Measurements from ENCODE around the gene KRTAP10-12. TPM values are rescaled to one million over a fixed set of nuclear protein-coding genes. Genes with fewer than 3 reads are reported as not detected.

Gene KRTAP10-12
- total RNA-seq, 1 donor from 2014 or later = not detected

DNA sequence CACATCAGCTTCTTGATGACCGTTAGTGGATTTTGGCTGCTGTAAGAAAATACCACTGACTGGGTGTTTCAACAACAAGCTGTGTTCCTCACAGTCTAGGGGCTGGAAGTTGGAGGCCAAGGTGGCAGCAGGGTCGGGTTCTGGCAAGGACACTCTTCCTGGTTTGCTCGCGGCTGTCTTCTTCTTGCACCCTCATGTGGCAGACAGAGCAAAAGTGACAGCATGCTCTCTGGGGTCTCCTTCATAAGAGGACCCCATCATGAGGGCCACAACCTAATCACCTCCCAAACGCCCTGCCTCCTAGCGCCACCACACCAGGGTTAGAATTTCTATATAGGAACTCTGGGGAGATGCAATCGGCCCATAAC lies 33.0 kb downstream of the KRTAP10-12 start:
- Histone ChIP-seq H3K9ac (ENCODE audit: low read length) (no peak overlapping the region), H2AFZ (ENCODE audit: low read depth, low read length) (no peak overlapping the region), H3K27me3 (ENCODE audit: insufficient read depth, low read length) (peaks cover 5% of the 10 kb centered on the region), H3K4me3 (ENCODE audit: insufficient read depth, low read depth, low read length) (no peak overlapping the region), H3K27ac (ENCODE audit: low read depth, low read length) (no peak overlapping the region), H3K36me3 (ENCODE audit: insufficient read depth, low read length) (no peaks in the 10 kb centered on the region), H3K4me1 (ENCODE audit: insufficient read depth, low read length) (no peaks in the 10 kb centered on the region), H3K4me2 (ENCODE audit: low read length) (no peak overlapping the region), H3K79me2 (ENCODE audit: insufficient read depth, low read length) (no peaks in the 10 kb centered on the region), H3K9me3 (ENCODE audit: insufficient read depth, low read depth, low read length) (peaks cover 5% of the 10 kb centered on the region), H4K20me1 (ENCODE audit: insufficient read depth, low read length) (no peaks in the 10 kb centered on the region)
- Mint-ChIP-seq H3K27ac (ENCODE audit: unreplicated experiment) (no peak overlapping the region), H3K4me1 (ENCODE audit: low read depth, unreplicated experiment) (peaks cover 2% of the 10 kb centered on the region), H3K27me3 (ENCODE audit: low read depth, unreplicated experiment) (peaks cover 63% of the 10 kb centered on the region), H3K9me3 (ENCODE audit: unreplicated experiment) (peaks cover 3% of the 10 kb centered on the region), H3K4me3 (ENCODE audit: unreplicated experiment) (no peak overlapping the region), H3K36me3 (ENCODE audit: low read depth, unreplicated experiment) (no peaks in the 10 kb centered on the region)
- DNase-seq (ENCODE audit: low read depth) = no peak
- no peak for TF ChIP-seq EZH2 (IDR thresholded peaks at IDR 0.05; ENCODE audit: insufficient read depth, low read length)
- TF ChIP-seq, protein P1, sequence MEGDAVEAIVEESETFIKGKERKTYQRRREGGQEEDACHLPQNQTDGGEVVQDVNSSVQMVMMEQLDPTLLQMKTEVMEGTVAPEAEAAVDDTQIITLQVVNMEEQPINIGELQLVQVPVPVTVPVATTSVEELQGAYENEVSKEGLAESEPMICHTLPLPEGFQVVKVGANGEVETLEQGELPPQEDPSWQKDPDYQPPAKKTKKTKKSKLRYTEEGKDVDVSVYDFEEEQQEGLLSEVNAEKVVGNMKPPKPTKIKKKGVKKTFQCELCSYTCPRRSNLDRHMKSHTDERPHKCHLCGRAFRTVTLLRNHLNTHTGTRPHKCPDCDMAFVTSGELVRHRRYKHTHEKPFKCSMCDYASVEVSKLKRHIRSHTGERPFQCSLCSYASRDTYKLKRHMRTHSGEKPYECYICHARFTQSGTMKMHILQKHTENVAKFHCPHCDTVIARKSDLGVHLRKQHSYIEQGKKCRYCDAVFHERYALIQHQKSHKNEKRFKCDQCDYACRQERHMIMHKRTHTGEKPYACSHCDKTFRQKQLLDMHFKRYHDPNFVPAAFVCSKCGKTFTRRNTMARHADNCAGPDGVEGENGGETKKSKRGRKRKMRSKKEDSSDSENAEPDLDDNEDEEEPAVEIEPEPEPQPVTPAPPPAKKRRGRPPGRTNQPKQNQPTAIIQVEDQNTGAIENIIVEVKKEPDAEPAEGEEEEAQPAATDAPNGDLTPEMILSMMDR (IDR thresholded peaks at IDR 0.05; ENCODE audit: insufficient read depth, low read depth, low read length) = no peak
- no peak for FAIRE-seq

- H3K9me3 ChIP-seq (ENCODE audit: insufficient read depth, low read depth, low read length) = peaks cover 6% of the 10 kb centered on the region
- peaks cover 5% of the 10 kb centered on the region for H3K4me1 Mint-ChIP-seq (ENCODE audit: low read depth, unreplicated experiment)
- H3K4me2 ChIP-seq (ENCODE audit: low read length) = no peak overlapping the region
- peaks cover 62% of the 10 kb centered on the region for H3K27me3 Mint-ChIP-seq (ENCODE audit: low read depth, unreplicated experiment)
- no peaks in the 10 kb centered on the region for H4K20me1 ChIP-seq (ENCODE audit: insufficient read depth, low read length)
- H3K9ac ChIP-seq (ENCODE audit: low read length) = no peak overlapping the region
- no peak overlapping the region for H3K4me3 ChIP-seq (ENCODE audit: insufficient read depth, low read depth, low read length)
- no peak for DNase-seq (ENCODE audit: low read depth)
- H3K27ac ChIP-seq (ENCODE audit: low read depth, low read length) = no peak overlapping the region
- peaks cover 2% of the 10 kb centered on the region for H3K27me3 ChIP-seq (ENCODE audit: insufficient read depth, low read length)
- no peak overlapping the region for H3K4me3 Mint-ChIP-seq (ENCODE audit: unreplicated experiment)
- no peaks in the 10 kb centered on the region for H3K4me1 ChIP-seq (ENCODE audit: insufficient read depth, low read length)
- peaks cover 4% of the 10 kb centered on the region for H3K9me3 Mint-ChIP-seq (ENCODE audit: unreplicated experiment)
- no peaks in the 10 kb centered on the region for H3K79me2 ChIP-seq (ENCODE audit: insufficient read depth, low read length)
- no peak overlapping the region for H3K27ac Mint-ChIP-seq (ENCODE audit: unreplicated experiment)
- no peak overlapping the region for H2AFZ ChIP-seq (ENCODE audit: low read depth, low read length)
- FAIRE-seq = no peak
- TF ChIP-seq EZH2 (IDR thresholded peaks at IDR 0.05; ENCODE audit: insufficient read depth, low read length) = no peak
- TF ChIP-seq, protein P1 (IDR thresholded peaks at IDR 0.05; ENCODE audit: insufficient read depth, low read depth, low read length) = no peak
- peaks cover 1% of the 10 kb centered on the region for H3K36me3 Mint-ChIP-seq (ENCODE audit: low read depth, unreplicated experiment)
- no peaks in the 10 kb centered on the region for H3K36me3 ChIP-seq (ENCODE audit: insufficient read depth, low read length)
These were observed 34.1 kb downstream of the KRTAP10-12 start for GRCh38 chr21:44730951-44731579.

- H3K36me3 ChIP-seq (ENCODE audit: insufficient read depth, low read length) = no peaks in the 10 kb centered on the region
- no peak overlapping the region for H3K4me3 ChIP-seq (ENCODE audit: insufficient read depth, low read depth, low read length)
- peaks cover 60% of the 10 kb centered on the region for H3K27me3 Mint-ChIP-seq (ENCODE audit: low read depth, unreplicated experiment)
- H3K27me3 ChIP-seq (ENCODE audit: insufficient read depth, low read length) = no peaks in the 10 kb centered on the region
- H3K4me1 ChIP-seq (ENCODE audit: insufficient read depth, low read length) = no peaks in the 10 kb centered on the region
- no peak overlapping the region for H3K4me2 ChIP-seq (ENCODE audit: low read length)
- peaks cover 5% of the 10 kb centered on the region for H3K4me1 Mint-ChIP-seq (ENCODE audit: low read depth, unreplicated experiment)
- no peak overlapping the region for H3K27ac Mint-ChIP-seq (ENCODE audit: unreplicated experiment)
- H3K79me2 ChIP-seq (ENCODE audit: insufficient read depth, low read length) = no peaks in the 10 kb centered on the region
- H3K9ac ChIP-seq (ENCODE audit: low read length) = no peak overlapping the region
- H3K9me3 ChIP-seq (ENCODE audit: insufficient read depth, low read depth, low read length) = peaks cover 14% of the 10 kb centered on the region
- H3K9me3 Mint-ChIP-seq (ENCODE audit: unreplicated experiment) = peaks cover 7% of the 10 kb centered on the region
- TF ChIP-seq, protein P1 (IDR thresholded peaks at IDR 0.05; ENCODE audit: insufficient read depth, low read depth, low read length) = no peak
- TF ChIP-seq EZH2 (IDR thresholded peaks at IDR 0.05; ENCODE audit: insufficient read depth, low read length) = no peak
- no peak for FAIRE-seq
- no peak for DNase-seq (ENCODE audit: low read depth)
- H2AFZ ChIP-seq (ENCODE audit: low read depth, low read length) = no peak overlapping the region
- H4K20me1 ChIP-seq (ENCODE audit: insufficient read depth, low read length) = no peaks in the 10 kb centered on the region
- H3K27ac ChIP-seq (ENCODE audit: low read depth, low read length) = no peak overlapping the region
- H3K4me3 Mint-ChIP-seq (ENCODE audit: unreplicated experiment) = no peak overlapping the region
- H3K36me3 Mint-ChIP-seq (ENCODE audit: low read depth, unreplicated experiment) = peaks cover 2% of the 10 kb centered on the region
These were observed 35.3 kb downstream of the KRTAP10-12 start for GRCh38 chr21:44732263-44732662.
